ENCODE measurements around the gene TBC1D22A. TPM values are rescaled to one million over a fixed set of nuclear protein-coding genes. Genes with fewer than 3 reads are reported as not detected.

TBC1D22A gene
- polyA plus RNA-seq, 1 of the 3 experiments (the other 2 are of a cell fraction): 16.5 TPM

- H3K4me1 ChIP-seq (ENCODE audit: control insufficient read depth in 1 of 2, insufficient read depth in 2 of 2, low read depth in 1 of 2, low read length in 1 of 2): peaks cover 0 to 2% of the 10 kb centered on the region in 2 experiments; a peak in 1 of 4 replicates
- H4K20me1 ChIP-seq (ENCODE audit: insufficient read depth): no peaks in the 10 kb centered on the region
- no peaks in the 10 kb centered on the region for H3K36me3 ChIP-seq (replicated peaks in 1 of 2; ENCODE audit: control insufficient read depth in 1 of 2, insufficient read depth in 2 of 2, low read length in 1 of 2)
- no peaks in the 10 kb centered on the region for H3K9me2 ChIP-seq
- ChIA-PET CTCF (no interaction called here), POLR2A (no interaction called here)
- no peaks in the 10 kb centered on the region for H3F3A ChIP-seq (replicated peaks; ENCODE audit: insufficient read depth)
- no peak overlapping the region for H3K9ac ChIP-seq
- H3K27me3 ChIP-seq (ENCODE audit: insufficient read depth): no peaks in the 10 kb centered on the region
- H3K4me3 ChIP-seq (ENCODE audit: low read depth in 2 of 2, low read length in 1 of 2): no peak overlapping the region
- H3K27ac ChIP-seq (ENCODE audit: low read depth in 2 of 2, low read length in 1 of 2): no peak overlapping the region
- 92% methylated on average over 8 of the region's 8 CpGs for WGBS (ENCODE audit: low lambda C conversion rate)
- H3K4me2 ChIP-seq: no peak overlapping the region
- H3K79me2 ChIP-seq (ENCODE audit: insufficient read depth): no peaks in the 10 kb centered on the region
- DNase-seq: no peak
- no peak for TF ChIP-seq TAF1 (IDR thresholded peaks at IDR 0.05; ENCODE audit: borderline replicate concordance, low read depth, low read length)
- TF ChIP-seq CHD2 (IDR thresholded peaks at IDR 0.05; ENCODE audit: low read length, partially characterized antibody): no peak
- TF ChIP-seq FOXJ3 (CRISPR knock-in tag; IDR thresholded peaks at IDR 0.05): no peak
- no peak for TF ChIP-seq MAX (IDR thresholded peaks at IDR 0.05; ENCODE audit: low read depth)
- no peak for TF ChIP-seq TEAD4 (IDR thresholded peaks at IDR 0.05; ENCODE audit: borderline replicate concordance, insufficient read depth)
- TF ChIP-seq, protein P1, sequence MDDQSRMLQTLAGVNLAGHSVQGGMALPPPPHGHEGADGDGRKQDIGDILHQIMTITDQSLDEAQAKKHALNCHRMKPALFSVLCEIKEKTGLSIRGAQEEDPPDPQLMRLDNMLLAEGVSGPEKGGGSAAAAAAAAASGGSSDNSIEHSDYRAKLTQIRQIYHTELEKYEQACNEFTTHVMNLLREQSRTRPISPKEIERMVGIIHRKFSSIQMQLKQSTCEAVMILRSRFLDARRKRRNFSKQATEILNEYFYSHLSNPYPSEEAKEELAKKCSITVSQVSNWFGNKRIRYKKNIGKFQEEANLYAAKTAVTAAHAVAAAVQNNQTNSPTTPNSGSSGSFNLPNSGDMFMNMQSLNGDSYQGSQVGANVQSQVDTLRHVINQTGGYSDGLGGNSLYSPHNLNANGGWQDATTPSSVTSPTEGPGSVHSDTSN (IDR thresholded peaks at IDR 0.05): no peak
- no peak for TF ChIP-seq MXI1 (IDR thresholded peaks at IDR 0.05; ENCODE audit: low read depth, low read length)
- no peak for TF ChIP-seq NRF1 (IDR thresholded peaks at IDR 0.05; ENCODE audit: low read depth, low read length)
- TF ChIP-seq, protein P2, sequence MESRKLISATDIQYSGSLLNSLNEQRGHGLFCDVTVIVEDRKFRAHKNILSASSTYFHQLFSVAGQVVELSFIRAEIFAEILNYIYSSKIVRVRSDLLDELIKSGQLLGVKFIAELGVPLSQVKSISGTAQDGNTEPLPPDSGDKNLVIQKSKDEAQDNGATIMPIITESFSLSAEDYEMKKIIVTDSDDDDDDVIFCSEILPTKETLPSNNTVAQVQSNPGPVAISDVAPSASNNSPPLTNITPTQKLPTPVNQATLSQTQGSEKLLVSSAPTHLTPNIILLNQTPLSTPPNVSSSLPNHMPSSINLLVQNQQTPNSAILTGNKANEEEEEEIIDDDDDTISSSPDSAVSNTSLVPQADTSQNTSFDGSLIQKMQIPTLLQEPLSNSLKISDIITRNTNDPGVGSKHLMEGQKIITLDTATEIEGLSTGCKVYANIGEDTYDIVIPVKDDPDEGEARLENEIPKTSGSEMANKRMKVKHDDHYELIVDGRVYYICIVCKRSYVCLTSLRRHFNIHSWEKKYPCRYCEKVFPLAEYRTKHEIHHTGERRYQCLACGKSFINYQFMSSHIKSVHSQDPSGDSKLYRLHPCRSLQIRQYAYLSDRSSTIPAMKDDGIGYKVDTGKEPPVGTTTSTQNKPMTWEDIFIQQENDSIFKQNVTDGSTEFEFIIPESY (IDR thresholded peaks at IDR 0.05; ENCODE audit: borderline replicate concordance, low read depth): no peak
- TF ChIP-seq EZH2phosphoT487 (IDR thresholded peaks at IDR 0.05; ENCODE audit: borderline replicate concordance, low read depth): no peak
- TF ChIP-seq RCOR1 (IDR thresholded peaks at IDR 0.05; ENCODE audit: low read length): no peak
- no peak for TF ChIP-seq FOSL2 (IDR thresholded peaks at IDR 0.05; ENCODE audit: borderline replicate concordance, low read depth)
- TF ChIP-seq FOXM1 (IDR thresholded peaks at IDR 0.05; ENCODE audit: low read depth): no peak
- no peak for TF ChIP-seq GABPA (IDR thresholded peaks at IDR 0.05; ENCODE audit: low read depth)
- TF ChIP-seq CTCF (IDR thresholded peaks at IDR 0.05): no peak
- TF ChIP-seq POLR2AphosphoS5 (IDR thresholded peaks at IDR 0.05; ENCODE audit: low read depth, low read length): no peak
- no peak for TF ChIP-seq REST (IDR thresholded peaks at IDR 0.05; ENCODE audit: low read depth, low read length)
- TF ChIP-seq ELF1 (IDR thresholded peaks at IDR 0.05): no peak
- no peak for TF ChIP-seq EP300 (IDR thresholded peaks at IDR 0.05; ENCODE audit: borderline replicate concordance in 1 of 2, low read depth in 1 of 2, low read length in 1 of 2)
- H3K9me3 ChIP-seq: no peaks in the 10 kb centered on the region
- no peak overlapping the region for H2AFZ ChIP-seq (ENCODE audit: low read depth)
Measured at GRCh38 chr22:47135338-47135737, 372.9 kb downstream of the TBC1D22A start.
